ENCODE data around the gene OR4D6.

- no peak for TF ChIP-seq POLR2A (IDR thresholded peaks at IDR 0.05)
- no peak for TF ChIP-seq CTCF (IDR thresholded peaks at IDR 0.05)
Observed at GRCh38 chr11:59437770-59438169, 19.0 kb upstream of the OR4D6 start.
